GM18502 (cell line): ENCODE results near the gene HEPN1.

ENCODE experiments used
- ATAC-seq: cut with Tn5 transposase; IDR thresholded peaks from one replicate; pipeline ENCODE4 v1.9.1; 2021; ENCODE audit warnings: mild to moderate bottlenecking; ENCODE audit not compliant: unreplicated experiment, poor library complexity

Gene HEPN1

GRCh38 chr11:124884340-124884739 lies 34.7 kb upstream of the HEPN1 start:
- no peak for ATAC-seq

DNA sequence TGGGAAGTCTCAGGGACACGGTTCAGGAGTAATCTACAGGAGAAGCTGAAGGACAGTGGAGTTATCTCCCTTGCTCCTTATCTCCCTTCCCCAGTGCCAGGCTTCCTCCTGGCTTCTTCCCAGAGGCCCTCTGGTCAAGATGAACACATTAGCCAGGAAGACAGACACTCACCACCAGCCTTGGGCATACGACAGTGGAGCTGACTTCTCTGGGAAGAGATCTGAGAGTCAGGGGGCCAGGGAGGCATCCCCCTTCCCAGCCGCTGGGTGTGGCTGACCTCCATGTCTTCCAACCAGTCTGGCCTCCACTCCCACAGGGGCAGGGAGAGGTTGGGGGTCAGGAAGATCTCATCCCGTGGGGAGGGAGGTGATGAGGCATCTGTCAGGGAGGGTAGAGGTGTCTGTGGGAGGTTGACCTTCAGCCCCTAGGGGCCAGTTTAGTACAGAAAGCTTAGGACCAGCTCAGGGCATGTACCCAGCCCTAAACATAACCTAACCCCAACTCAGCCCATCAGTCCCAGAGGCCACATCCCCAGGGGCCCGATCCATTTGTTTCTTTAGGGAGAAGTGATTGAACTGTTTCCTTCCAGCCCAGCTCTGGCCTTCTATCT lies 34.1 kb upstream of the HEPN1 start:
- ATAC-seq: no peak

GRCh38 chr11:124886476-124886875 lies 32.6 kb upstream of the HEPN1 start:
- no peak for ATAC-seq

DNA sequence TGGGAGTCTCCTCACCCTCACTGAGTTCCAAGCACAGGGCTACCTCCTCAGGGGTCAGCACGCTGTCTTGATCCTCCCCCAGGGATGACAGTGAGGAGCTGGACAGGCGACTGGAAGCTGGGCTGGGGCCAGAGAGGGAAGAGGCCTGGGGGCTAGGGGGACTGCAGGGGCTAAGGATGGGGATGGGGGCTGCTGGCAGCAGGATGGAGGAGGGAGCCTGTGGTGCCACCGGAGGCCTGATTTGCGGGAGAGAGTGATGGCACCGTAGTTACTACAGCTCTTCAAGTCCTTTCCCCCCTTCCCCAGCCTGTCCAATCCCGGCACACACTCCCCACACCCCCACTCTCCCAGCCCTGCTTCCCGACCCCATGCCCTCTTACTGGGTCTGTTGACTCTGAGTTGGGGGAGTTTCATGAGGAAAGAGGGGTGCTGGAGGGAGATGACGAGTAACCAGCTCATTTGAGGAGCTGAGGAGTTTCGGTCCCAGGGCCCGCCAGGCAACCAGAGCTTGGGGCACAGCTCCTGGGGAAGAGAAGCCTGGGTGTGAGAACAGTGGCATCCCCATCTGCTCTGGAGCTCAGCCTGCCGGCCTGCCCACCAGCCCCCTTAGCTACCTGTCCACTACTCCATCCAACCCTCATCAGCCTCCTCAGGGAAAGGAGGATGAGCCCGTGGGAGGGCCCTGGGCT lies 31.9 kb upstream of the HEPN1 start:
- ATAC-seq: no peak

- no peak for ATAC-seq
Observed at GRCh38 chr11:124887667-124888013, 31.4 kb upstream of the HEPN1 start.

DNA sequence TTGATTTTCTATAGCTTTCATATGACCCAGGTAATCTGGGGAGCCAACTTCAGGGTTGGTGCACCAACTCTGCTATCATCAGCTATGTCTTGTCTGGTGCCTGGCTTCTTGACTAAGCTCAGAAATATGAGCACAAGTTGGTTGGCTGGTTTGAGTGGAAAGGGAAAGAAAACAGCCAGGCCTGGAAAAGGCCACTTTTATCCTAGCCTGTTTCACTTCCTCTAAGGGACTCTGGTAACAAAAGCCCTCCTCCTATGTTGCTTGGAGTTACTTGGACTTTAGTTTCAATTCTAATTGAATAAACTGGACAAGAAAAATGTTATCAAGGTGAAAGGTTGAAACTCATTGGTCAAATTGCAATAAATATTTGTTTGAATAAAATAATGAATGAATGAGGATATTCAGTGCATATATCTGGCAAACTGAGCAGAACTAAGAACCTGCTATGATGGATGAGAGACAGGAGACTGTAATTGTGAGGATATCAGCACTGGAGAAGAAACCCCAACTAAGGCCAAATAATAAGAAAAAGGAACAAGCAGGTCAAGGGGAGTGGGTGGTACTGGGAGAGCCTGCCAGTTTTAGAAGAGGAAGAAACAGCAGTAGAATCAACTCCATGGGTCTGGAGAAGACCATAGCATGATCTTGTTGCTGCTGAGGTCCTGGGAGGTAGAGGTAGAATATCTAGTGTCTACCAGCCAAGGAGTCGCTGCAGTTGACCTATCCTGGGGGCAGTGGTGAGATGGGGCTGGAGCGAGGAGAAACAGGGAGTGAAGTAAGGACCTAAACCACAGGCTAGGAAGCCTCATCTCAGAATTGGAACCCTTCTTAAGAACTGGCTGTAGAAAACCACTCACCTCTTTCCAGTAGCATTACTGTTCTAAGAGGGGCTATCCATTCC lies 29.6 kb upstream of the HEPN1 start:
- no peak for ATAC-seq

DNA sequence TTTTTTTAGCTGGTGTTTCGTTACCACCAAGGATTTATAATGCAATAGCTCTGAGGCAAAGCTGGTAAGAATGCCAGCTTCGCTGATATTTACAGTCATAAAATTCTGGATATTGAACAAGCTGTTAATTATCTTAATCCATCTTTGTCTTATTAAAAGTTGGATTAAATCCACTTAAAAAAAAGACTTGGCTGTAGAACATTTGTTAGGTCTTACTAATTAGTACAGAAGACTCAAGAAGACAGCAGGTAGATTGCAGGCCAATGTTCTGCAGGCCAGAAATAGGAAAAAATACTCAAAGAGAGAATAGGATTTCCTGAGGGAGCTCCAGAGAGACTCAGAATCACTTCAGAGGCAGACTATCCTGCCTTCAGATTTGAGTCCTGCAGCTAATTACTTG lies 28.9 kb upstream of the HEPN1 start:
- ATAC-seq: no peak

DNA sequence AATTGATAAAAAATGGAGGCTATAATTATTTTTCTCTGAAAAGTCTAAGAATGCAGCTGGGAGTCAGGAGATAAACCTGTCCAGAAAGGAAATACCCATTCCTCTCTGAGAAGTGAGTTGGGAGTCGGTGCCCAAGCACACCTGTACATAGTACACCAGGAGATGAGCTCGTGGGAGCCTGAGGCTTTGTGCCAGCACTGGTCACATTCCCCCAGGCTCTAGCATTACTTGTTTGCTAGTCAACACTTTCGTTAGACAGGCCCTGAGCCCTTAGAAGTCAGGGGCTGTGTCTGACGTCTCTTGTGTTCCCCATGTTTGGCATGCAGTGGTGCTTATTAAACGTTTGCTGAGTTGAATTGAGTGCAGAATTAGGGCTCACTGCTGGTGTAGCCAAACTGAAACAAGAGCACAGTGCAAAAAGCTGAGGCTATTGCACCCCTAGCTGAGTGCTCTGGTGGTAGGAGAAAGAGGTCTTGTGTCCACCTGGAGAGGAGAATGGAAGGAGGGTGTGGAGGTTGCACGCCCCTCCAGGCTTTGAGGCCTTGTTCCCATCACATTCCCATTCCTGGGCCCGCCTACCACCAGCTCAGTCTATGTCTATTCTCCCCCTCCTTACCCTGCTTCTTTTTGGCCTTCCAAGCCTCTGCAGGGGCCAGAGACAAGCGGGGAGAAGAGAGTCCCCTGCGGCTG lies 28.2 kb upstream of the HEPN1 start:
- ATAC-seq: no peak

GRCh38 chr11:124891373-124891861 lies 27.6 kb upstream of the HEPN1 start:
- no peak for ATAC-seq

DNA sequence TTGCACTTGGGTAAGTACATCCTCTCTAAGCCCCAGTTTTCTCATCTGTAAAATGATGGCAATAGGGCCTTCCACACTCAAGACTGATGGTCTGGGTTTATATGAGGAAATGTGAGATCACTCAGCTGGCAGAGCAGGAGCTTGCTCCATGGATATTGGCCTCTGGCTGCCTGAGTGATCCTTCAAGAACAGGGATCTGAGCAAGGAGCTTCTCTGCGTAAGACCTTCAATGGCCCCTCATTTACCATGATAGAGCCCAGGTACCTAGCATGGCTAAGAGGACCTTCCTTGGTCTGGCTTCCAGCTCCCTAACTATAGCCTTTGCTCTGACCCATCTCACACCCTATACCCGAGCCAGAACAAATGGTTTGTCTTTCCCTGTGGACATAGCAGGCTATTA lies 26.9 kb upstream of the HEPN1 start:
- no peak for ATAC-seq

DNA sequence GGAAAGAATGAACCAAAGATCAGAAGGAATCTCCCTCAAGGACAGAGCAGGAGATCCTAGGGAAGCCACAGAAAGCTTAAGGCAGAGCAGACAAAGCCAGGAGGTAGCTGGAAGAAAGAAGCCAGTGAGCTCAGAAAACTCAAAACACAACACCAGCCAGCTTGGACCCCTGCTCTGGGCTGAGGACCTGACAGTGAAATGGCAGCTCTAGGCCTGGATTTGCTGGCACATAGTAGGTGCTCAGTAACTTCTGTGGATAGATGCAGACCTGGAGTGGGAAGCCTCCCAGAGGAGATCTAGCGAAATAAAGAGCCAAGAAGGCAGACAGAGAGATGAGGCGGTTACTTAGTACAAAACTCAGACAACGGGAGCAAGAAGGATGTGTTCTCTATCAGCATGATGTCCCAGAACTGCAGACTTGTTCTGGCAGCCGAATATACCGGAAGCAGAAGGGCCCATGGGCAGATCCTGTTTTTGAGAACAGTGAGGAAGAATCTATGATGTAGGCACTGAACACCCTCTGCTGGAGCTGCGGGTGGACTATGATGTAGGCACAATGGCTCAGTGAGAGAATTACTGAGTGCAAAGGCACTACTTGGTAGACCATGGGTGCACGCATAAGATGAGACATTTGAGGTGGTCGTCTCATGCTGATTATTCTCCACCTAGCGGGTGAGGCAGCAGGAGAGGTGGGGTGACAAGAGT lies 26.1 kb upstream of the HEPN1 start:
- no peak for ATAC-seq

DNA sequence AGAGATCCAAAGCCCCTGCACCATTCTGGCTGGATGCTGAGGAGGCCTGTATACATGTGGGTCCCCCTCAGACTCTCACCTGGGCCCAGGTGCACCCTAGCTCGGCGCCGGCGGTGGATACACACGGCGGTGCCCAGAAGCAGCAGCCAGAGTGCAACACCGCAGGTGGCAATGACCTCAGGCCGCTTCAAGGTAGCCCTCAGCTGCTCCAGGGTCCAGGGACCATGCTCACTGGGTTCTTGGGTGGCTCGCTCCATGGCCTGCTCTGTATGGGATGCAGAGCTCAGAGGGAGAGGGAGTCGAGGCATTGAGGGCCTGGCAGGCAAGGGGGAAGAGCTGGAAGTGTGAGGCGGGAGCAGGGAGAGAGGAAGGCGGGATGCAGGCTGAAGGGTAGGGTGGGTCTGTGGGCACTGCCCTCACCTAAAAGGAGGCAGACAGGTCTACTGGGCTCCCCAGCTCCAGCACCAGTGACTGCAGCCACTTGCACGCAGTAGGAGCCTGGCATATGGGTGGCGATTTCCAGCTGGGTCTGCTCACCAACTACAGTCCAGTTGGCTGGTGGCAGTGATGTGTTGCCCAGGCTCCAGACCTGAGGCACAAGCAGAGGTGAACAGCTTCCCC lies 25.2 kb upstream of the HEPN1 start:
- ATAC-seq: no peak

DNA sequence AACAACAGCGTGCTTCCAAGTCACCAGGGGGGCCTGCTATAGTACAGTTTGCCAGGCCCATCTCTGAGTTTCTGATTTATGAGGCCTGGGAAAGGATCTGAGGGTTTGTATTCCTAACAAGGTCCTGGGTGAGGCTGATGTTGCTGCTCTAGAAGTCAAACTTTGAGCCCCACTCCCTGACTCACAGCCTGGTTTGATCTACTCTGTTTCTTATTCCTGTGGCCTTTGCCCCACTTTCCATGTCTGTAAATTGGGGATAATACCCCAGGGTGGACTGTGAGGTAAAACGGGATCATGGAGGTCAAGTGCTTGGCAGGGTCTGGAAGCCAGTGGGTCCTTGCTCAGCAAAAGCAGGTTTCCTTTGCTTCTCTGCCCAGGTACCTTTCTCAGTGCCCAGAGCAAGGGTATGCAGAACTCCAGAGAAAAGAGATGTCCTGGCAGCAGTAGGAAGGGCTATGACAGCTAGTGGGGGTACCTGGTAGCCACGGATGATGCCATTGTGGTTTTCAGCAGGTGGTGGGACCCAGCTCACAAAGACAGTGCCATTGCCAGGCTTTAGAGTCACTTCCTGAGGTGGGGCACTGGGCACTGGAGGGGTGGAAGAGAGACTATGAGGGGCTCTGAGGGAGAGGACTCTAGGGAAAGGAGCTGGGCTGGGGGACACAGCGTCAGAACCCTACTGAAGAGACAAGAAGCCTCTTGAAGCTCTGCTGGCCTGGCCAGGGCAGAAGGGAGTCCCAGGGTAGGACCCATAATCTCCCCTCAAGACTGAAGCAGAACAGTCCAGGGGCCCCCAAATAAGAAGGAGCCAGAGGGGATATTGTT lies 24.2 kb upstream of the HEPN1 start:
- no peak for ATAC-seq

DNA sequence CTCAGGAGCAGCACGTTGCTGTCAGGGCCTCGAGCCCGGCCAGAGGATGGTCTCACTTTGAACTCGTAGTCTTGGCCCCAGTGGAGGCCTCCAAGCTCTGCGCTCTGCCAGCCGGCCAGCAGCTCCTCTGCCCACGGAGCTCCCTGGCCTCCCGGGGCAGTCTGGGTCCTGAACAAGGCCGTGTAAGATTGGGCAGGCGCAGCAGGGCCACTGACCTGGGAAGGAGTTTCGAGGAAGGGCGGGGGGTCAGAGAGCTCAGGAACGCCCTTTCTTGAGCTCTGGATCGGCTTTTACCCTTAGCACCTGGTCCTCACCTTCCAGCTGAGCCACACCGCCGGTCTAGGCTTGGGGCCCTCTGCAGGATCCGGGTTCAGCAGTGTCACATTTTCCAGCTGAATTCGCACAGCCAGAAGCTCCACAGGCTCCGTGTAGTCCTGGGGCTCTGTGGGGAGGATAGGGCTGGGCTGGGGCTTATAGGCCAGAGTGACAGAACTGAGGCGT lies 23.5 kb upstream of the HEPN1 start:
- ATAC-seq: no peak

DNA sequence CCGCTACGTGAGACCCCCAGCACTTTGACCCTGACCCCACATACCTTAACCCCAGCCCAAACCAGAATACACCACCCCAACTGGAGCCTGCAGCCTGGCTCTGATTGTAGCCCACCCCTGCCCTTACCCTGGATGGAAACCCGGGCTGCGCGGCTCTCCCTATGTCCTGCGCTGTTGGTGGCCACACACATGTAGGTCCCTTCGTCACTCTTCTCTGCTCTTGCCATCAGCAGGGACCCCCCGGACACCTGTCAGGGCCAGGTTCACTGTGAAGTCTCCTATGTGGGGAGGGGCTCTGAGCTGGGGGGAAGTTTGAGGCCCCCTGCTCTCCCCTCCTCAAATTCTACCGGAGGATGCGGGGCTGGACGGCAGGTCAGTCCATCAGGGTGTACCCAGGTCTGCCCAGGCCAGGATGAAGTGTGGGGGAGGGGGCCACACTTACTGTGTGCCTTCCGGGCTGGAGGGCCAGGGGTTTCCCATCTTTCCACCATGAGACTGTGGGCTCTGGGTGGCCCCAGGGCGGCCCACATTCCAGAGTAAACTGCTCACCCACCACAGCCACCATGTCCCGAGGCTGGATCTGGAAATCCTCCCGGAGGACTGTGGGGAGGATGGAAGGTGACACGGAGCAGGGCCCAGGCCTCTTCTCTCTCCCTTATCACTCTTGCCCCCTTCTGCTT lies 22.8 kb upstream of the HEPN1 start:
- ATAC-seq: no peak

GRCh38 chr11:124896821-124897391 lies 22.1 kb upstream of the HEPN1 start:
- no peak for ATAC-seq

GRCh38 chr11:124897674-124898262 lies 21.3 kb upstream of the HEPN1 start, which contains the start of gene ROBO4:
Gene ROBO4, minus strand, starts transcription at chr11:124897865. Its CDS starts 70 bp downstream, at chr11:124897795.
- ATAC-seq: no peak
